Heart left ventricle (tissue), 13 donors: ENCODE data around the gene MLC1.

Experiments
- CTCF ChIP-seq, 12 donors: fragments of 200-600 bp; sonication (generic) in 4 of 12; IDR thresholded peaks; one replicate each; pipeline versions ENCODE4 v1.5.0 to v1.8.0; 2018 to 2022; ENCODE audit warnings: antibody characterized with exemption in 12 of 12, mild to moderate bottlenecking in 5 of 12
- POLR2A ChIP-seq, 2 donors: fragments of 450-650 bp; IDR thresholded peaks; one replicate each; pipeline ENCODE4 v1.6.1; 2017; ENCODE audit warnings: antibody characterized with exemption in 2 of 2, mild to moderate bottlenecking in 2 of 2, moderate library complexity in 2 of 2
- donor health status: ischemic (EF 13 %, LVEDD 7.1; RV severe dilation, severe dysfunction).
- donor health status: DM: no; HTN: yes; CAD: no.
- donor health status: DM: no; HTN: no; CAD: no.
- donor health status: ischemic (EF 25% LVEDD 6.9; RV normal size, moderate dysfunction).
- donor health status: ischemic (EF 25% LVEDD 5.7; RV mildly dilated, moderate dysfunction).
- donor health status: ischemic (EF 35%, LVEDD 5.7; RV mildly dilated, moderate dysfunction).
- donor health status: nonischemic (EF 11% LVEDD 7.7; RV severe dilation, severe dysfunction).
- donor health status: DM: yes; HTN: yes; CAD: no.
- donor health status: PGD.
- donor health status: ischemic (EF 29% LVEDD 5.4; RV normal size, mild dysfunction).
- donor health status: nonischemic (EF 23%, LVEDD 6.1; RV moderate dilation, normal function).

DNA sequence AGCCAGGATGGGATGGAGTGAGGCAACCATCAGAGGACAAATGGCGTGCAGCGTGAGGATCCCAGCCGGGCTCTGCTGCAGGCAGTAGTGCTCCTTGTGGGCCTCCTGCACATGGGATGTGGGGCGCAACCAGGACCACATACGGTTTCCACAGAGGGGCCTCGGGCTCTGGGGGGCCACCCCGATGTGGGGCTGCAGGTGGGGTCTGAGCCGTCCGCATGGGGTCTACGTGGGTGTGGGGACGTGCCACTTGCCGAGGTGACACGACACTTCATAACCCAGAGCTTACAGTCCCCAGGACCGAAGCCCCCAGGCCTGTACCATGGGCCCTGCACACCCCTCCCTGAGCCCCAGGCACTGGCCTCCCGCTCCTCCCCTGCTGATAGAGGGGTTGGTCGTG, 37.9 kb downstream of the MLC1 start:
- TF ChIP-seq POLR2A (IDR thresholded peaks at IDR 0.05), result no peak
- no peak for TF ChIP-seq CTCF (IDR thresholded peaks at IDR 0.05)
